ENCODE results near the gene APC2.

The APC2 gene

DNA sequence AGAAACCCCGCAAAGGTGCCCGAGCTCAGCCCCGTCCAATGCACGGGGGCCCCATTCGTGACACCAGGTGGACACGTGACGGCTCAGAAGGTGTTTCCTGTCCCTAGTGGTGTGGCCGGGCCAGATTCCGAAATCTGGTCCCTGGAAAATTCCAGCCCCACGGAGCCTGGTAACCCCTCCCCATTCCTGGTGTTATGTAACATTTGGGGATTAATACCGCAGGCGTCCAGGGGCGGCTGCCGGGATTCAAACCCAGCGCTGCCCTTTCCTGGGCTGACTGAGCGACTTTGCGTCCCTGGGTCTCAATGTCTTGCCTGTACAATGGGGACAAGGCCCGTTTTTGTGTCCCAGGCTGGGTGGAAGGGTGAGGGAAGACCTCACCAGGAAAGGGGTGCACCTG, 72.9 kb downstream of the APC2 start:
- no peak for TF ChIP-seq CTCF (IDR thresholded peaks at IDR 0.05; ENCODE audit: control insufficient read depth, insufficient read depth, low read depth, low read length, missing control alignments)
- no peak overlapping the region for H3K4me3 ChIP-seq (ENCODE audit: control insufficient read depth, low read depth, low read length)
- DNase-seq (ENCODE audit: low read depth) = no peak
